OCI-LY1 (cell line): ENCODE measurements around the gene GPI.

ENCODE experiments used
- H2AFZ ChIP-seq: fragments of 200-600 bp; sonication (generic), shearing (Covaris generic); 2 replicates; pipeline ENCODE4 v1.6.0; 2014; ENCODE audit warnings: antibody characterized with exemption, mild to moderate bottlenecking, low read length
- H3F3A ChIP-seq: fragments of 200-600 bp; sonication (generic), shearing (Covaris generic); 2 replicates; pipeline ENCODE4 v1.6.0; 2014; ENCODE audit warnings: mild to moderate bottlenecking, antibody characterized with exemption, low read length, moderate library complexity; ENCODE audit not compliant: insufficient read depth
- H3K27ac ChIP-seq: fragments of 200-600 bp; sonication (generic); 2 replicates; pipeline ENCODE4 v1.5.1; 2014; ENCODE audit warnings: low read length, mixed run types, mild to moderate bottlenecking, low read depth; ENCODE audit not compliant: poor library complexity, severe bottlenecking
- H3K27me3 ChIP-seq: fragments of 200-600 bp; sonication (generic); 2 replicates; pipeline ENCODE4 v1.6.0; 2014; ENCODE audit warnings: antibody characterized with exemption, mild to moderate bottlenecking, low read length, moderate library complexity; ENCODE audit not compliant: insufficient read depth
- H3K36me3 ChIP-seq: fragments of 200-600 bp; sonication (generic); 2 replicates; pipeline ENCODE4 v1.6.1; 2014; ENCODE audit warnings: mild to moderate bottlenecking, antibody characterized with exemption, low read length, moderate library complexity, mixed read lengths; ENCODE audit not compliant: insufficient read depth
- H3K4me1 ChIP-seq: fragments of 200-600 bp; sonication (generic); 2 replicates; pipeline ENCODE4 v1.5.1; 2014; ENCODE audit warnings: mild to moderate bottlenecking, low read length, moderate library complexity; ENCODE audit not compliant: insufficient read depth, severe bottlenecking
- H3K4me2 ChIP-seq: fragments of 200-600 bp; sonication (generic), shearing (Covaris generic); 2 replicates; pipeline ENCODE4 v1.6.1; 2014; ENCODE audit warnings: low read length
- H3K4me3 ChIP-seq: fragments of 200-600 bp; sonication (generic); 2 replicates; pipeline ENCODE4 v1.5.1; 2014; ENCODE audit warnings: low read length, low read depth, mild to moderate bottlenecking, mixed read lengths; ENCODE audit not compliant: poor library complexity, severe bottlenecking
- H3K79me2 ChIP-seq: fragments of 200-600 bp; shearing (Covaris generic); 2 replicates; pipeline ENCODE4 v1.6.1; 2016; ENCODE audit warnings: mixed run types, low read length, mixed read lengths; ENCODE audit not compliant: insufficient read depth
- H3K9ac ChIP-seq: fragments of 200-600 bp; sonication (generic), shearing (Covaris generic); 2 replicates; pipeline ENCODE4 v1.6.1; 2014; ENCODE audit warnings: mild to moderate bottlenecking, low read length, mixed read lengths
- H3K9me2 ChIP-seq: fragments of 200-600 bp; sonication (generic), shearing (Covaris generic); 2 replicates; pipeline ENCODE4 v1.6.1; 2014; ENCODE audit warnings: low read depth, mild to moderate bottlenecking, low read length, mixed read lengths
- H3K9me3 ChIP-seq: fragments of 200-600 bp; shearing (Covaris generic); 2 replicates; pipeline ENCODE4 v1.6.1; 2014; ENCODE audit warnings: low read length, mixed read lengths
- H4K20me1 ChIP-seq: fragments of 200-600 bp; sonication (generic), shearing (Covaris generic); 2 replicates; pipeline ENCODE4 v1.6.0; 2016; ENCODE audit warnings: mild to moderate bottlenecking, low read length; ENCODE audit not compliant: insufficient read depth
- CTCF ChIP-seq: fragments of 200-600 bp; sonication (generic), shearing (Covaris generic); IDR thresholded peaks from 2 replicates; pipeline ENCODE4 v1.5.1; 2017; ENCODE audit warnings: mild to moderate bottlenecking, antibody characterized with exemption, low read length, moderate library complexity, mixed read lengths
- EZH2 ChIP-seq: fragments of 200-600 bp; sonication (generic), shearing (Covaris generic); IDR thresholded peaks from 2 replicates; pipeline ENCODE4 v1.8.0; 2017; ENCODE audit warnings: borderline replicate concordance, mixed run types, mild to moderate bottlenecking, antibody characterized with exemption, low read length, moderate library complexity, mixed read lengths

Gene GPI

GRCh38 chr19:34359140-34359953 is 5.6 kb upstream of the GPI start:
- peak overlapping the region; percentile 66 for H3K4me3 ChIP-seq
- H3K9ac ChIP-seq, result peak overlapping the region; percentile 73
- H3K4me2 ChIP-seq, result peak overlapping the region; percentile 82
- no peaks in the 10 kb centered on the region for H4K20me1 ChIP-seq
- H3K4me1 ChIP-seq, result peaks cover 37% of the 10 kb centered on the region
- no peaks in the 10 kb centered on the region for H3K9me3 ChIP-seq
- H2AFZ ChIP-seq, result no peak overlapping the region
- H3F3A ChIP-seq, result no peaks in the 10 kb centered on the region
- no peaks in the 10 kb centered on the region for H3K9me2 ChIP-seq
- H3K36me3 ChIP-seq, result no peaks in the 10 kb centered on the region
- no peaks in the 10 kb centered on the region for H3K27me3 ChIP-seq
- H3K79me2 ChIP-seq, result no peaks in the 10 kb centered on the region
- TF ChIP-seq CTCF (peak; percentile 74), EZH2 (no peak)
- H3K27ac ChIP-seq, result peak overlapping the region; percentile 81

DNA sequence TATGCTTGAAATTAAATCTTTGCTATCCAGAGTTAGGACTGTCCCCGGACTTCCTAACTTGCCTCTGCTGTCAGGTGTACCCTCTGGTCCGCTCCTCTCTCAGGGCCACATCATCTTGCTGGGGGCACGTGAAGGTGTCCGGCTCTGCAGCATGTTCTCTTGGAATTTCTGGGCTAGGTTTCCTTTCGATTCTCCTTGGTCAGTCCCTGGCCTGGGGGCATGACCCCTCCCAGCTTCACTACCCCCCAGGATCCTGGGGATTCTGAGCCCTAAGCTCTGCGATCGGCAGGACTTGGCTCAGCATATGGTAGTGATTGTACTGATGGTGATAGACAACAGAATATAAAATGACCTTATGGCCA is 5.1 kb upstream of the GPI start:
- H3F3A ChIP-seq, result no peaks in the 10 kb centered on the region
- peak overlapping the region; percentile 73 for H3K9ac ChIP-seq
- no peaks in the 10 kb centered on the region for H3K27me3 ChIP-seq
- TF ChIP-seq CTCF (no peak), EZH2 (no peak)
- H3K9me2 ChIP-seq, result no peaks in the 10 kb centered on the region
- peak overlapping the region; percentile 82 for H3K4me2 ChIP-seq
- H3K4me3 ChIP-seq, result peak overlapping the region; percentile 66
- H2AFZ ChIP-seq, result no peak overlapping the region
- H3K4me1 ChIP-seq, result peaks cover 42% of the 10 kb centered on the region
- no peaks in the 10 kb centered on the region for H3K9me3 ChIP-seq
- no peaks in the 10 kb centered on the region for H3K36me3 ChIP-seq
- no peaks in the 10 kb centered on the region for H4K20me1 ChIP-seq
- H3K79me2 ChIP-seq, result no peaks in the 10 kb centered on the region
- H3K27ac ChIP-seq, result peak overlapping the region; percentile 81

- H3K4me2 ChIP-seq, result peak overlapping the region; percentile 82; the same call in 1 of the 2 replicates
- H3K4me1 ChIP-seq, result peaks cover 42% of the 10 kb centered on the region
These were observed 4.6 kb upstream of the GPI start for GRCh38 chr19:34360354-34360909.

More at GRCh38 chr19:34360354-34360909, 4.6 kb upstream of the GPI start:
- peaks cover 3% of the 10 kb centered on the region; the same call in 1 of the 2 replicates for H3K36me3 ChIP-seq
- H3K9me2 ChIP-seq, result no peaks in the 10 kb centered on the region
- TF ChIP-seq EZH2, result no peak
- no peak for TF ChIP-seq CTCF
- H3K4me3 ChIP-seq, result no peak overlapping the region
- H2AFZ ChIP-seq, result no peak overlapping the region
- no peaks in the 10 kb centered on the region for H3K27me3 ChIP-seq
- H3F3A ChIP-seq, result no peaks in the 10 kb centered on the region
- H3K9me3 ChIP-seq, result no peaks in the 10 kb centered on the region
- H3K27ac ChIP-seq, result peak overlapping the region; percentile 81
- peaks cover 3% of the 10 kb centered on the region for H3K79me2 ChIP-seq
- no peaks in the 10 kb centered on the region for H4K20me1 ChIP-seq
- no peak overlapping the region; the same call in 1 of the 2 replicates for H3K9ac ChIP-seq
